Panc1 (cell line): ENCODE measurements around the gene ASCC3. TPM values are rescaled to one million over a fixed set of nuclear protein-coding genes. Genes with fewer than 3 reads are reported as not detected.

ENCODE experiments used
- ATAC-seq: fragments of 200-7000 bp; cut with Tn5 transposase; 2 replicates; pipeline ENCODE4 v1.9.1; 2020; ENCODE audit warnings: mild to moderate bottlenecking, moderate library complexity
- BruUV-seq: library from RNA; stranded (reverse); fragments of 400-500 nt; replicated peaks from 2 replicates; lab custom pipeline; 2021; lab: Mats Ljungman, UMichigan
- CTCF ChIA-PET: fragments of 300-600 bp; sonication (Branson Sonifier 250); formaldehyde crosslinking; loops from one replicate; lab custom pipeline; 2022; ENCODE audit warnings: antibody characterized with exemption; lab: Charles Lee
- POLR2A ChIA-PET: fragments of 300-600 bp; sonication (Branson Sonifier 250); formaldehyde crosslinking; loops from one replicate; lab custom pipeline; 2022; ENCODE audit warnings: antibody characterized with exemption; lab: Charles Lee
- DNase-seq: peaks from one replicate; pipeline ENCODE4 v3.0.0-alpha.2; 2010; ENCODE audit warnings: low read depth, low spot score
- H3K27ac ChIP-seq: 2 replicates; pipeline ENCODE4 v1.5.1; 2011; ENCODE audit warnings: mild to moderate bottlenecking, low read length, inconsistent platforms
- H3K27me3 ChIP-seq: fragments of 200-500 bp; sonication (Bioruptor generic); 2 replicates; pipeline ENCODE4 v1.6.0; 2014; ENCODE audit warnings: low read length, inconsistent platforms; ENCODE audit not compliant: control insufficient read depth, insufficient read depth
- H3K36me3 ChIP-seq: fragments of 200-500 bp; sonication (Bioruptor generic); 2 replicates; pipeline ENCODE4 v1.5.1; 2014; ENCODE audit warnings: inconsistent platforms, mild to moderate bottlenecking, low read length, moderate library complexity; ENCODE audit not compliant: control insufficient read depth, insufficient read depth
- H3K4me1 ChIP-seq: 2 replicates; pipeline ENCODE4 v1.5.1; 2011; ENCODE audit warnings: inconsistent platforms, mild to moderate bottlenecking, low read length, moderate library complexity; ENCODE audit not compliant: control insufficient read depth, insufficient read depth
- H3K4me3 ChIP-seq, 2 experiments: 2 replicates each; pipeline ENCODE4 v1.5.1; 2011 to 2012; ENCODE audit warnings: low read depth in 2 of 2, low read length in 2 of 2, mild to moderate bottlenecking in 2 of 2, inconsistent platforms in 1 of 2, moderate library complexity in 1 of 2
- H3K9me3 ChIP-seq: fragments of 200-500 bp; sonication (Bioruptor generic); 2 replicates; pipeline ENCODE4 v1.5.1; 2014; ENCODE audit warnings: low read depth, mild to moderate bottlenecking, inconsistent platforms, low read length, moderate library complexity; ENCODE audit not compliant: control insufficient read depth, insufficient read depth
- POLR2AphosphoS5 ChIP-seq: IDR thresholded peaks from 2 replicates; pipeline ENCODE4 v1.6.1; 2012; ENCODE audit warnings: mild to moderate bottlenecking, low read depth, low read length, moderate library complexity
- SIN3A ChIP-seq: IDR thresholded peaks from 2 replicates; pipeline ENCODE4 v1.6.1; 2012; ENCODE audit warnings: low read depth, mild to moderate bottlenecking, low read length, moderate library complexity, borderline replicate concordance; ENCODE audit not compliant: insufficient read depth
- TCF7L2 ChIP-seq: IDR thresholded peaks from 2 replicates; pipeline ENCODE4 v1.6.1; 2011; ENCODE audit warnings: mild to moderate bottlenecking, low read depth, low read length, inconsistent platforms
- in situ Hi-C: cut with HindIII; loops from 2 replicates; pipeline ENCODE4 v1.10.0; 2016; ENCODE audit warnings: low sequenced_read_pairs, low pct_unique_long_range_greater_than_20kb
- intact Hi-C: fragments of 100-400 bp; cut with micrococcal nuclease; formaldehyde crosslinking; loops from one replicate; pipeline ENCODE4 v1.10.0; 2022; ENCODE audit not compliant: unreplicated experiment
- total RNA-seq: library from RNA; stranded (reverse); gene quantifications from one replicate; pipeline ENCODE4 v1.2.1, GENCODE V29; 2021; ENCODE audit not compliant: unreplicated experiment
- TF ChIP-seq, protein P1 (sequence below): fragments of 450-650 bp; IDR thresholded peaks from 2 replicates; pipeline ENCODE4 v1.5.1; 2017; ENCODE audit warnings: mild to moderate bottlenecking
- TF ChIP-seq, protein P2 (sequence below), 2 experiments: IDR thresholded peaks; 2 replicates each; pipeline ENCODE4 v1.6.1; 2011 to 2012; ENCODE audit warnings: low read depth in 2 of 2, control low read depth in 1 of 2, low read length in 1 of 2, mild to moderate bottlenecking in 1 of 2, moderate library complexity in 1 of 2; ENCODE audit not compliant: insufficient read depth in 1 of 2

ASCC3 gene
- total RNA-seq, 1 experiment from 2014 or later: 46.9 TPM

- intact Hi-C loops (no loop called here), in situ Hi-C loops (no loop called here)
- no peak for DNase-seq
- ChIA-PET POLR2A (no interaction called here), CTCF (no interaction called here)
- Histone ChIP-seq H3K4me1 (no peaks in the 10 kb centered on the region), H3K27ac (no peak overlapping the region), H3K4me3 (no peak overlapping the region), H3K9me3 (no peaks in the 10 kb centered on the region), H3K36me3 (no peaks in the 10 kb centered on the region), H3K27me3 (no peaks in the 10 kb centered on the region)
- TF ChIP-seq SIN3A (no peak), TCF7L2 (no peak), POLR2AphosphoS5 (no peak)
- TF ChIP-seq, protein P1, sequence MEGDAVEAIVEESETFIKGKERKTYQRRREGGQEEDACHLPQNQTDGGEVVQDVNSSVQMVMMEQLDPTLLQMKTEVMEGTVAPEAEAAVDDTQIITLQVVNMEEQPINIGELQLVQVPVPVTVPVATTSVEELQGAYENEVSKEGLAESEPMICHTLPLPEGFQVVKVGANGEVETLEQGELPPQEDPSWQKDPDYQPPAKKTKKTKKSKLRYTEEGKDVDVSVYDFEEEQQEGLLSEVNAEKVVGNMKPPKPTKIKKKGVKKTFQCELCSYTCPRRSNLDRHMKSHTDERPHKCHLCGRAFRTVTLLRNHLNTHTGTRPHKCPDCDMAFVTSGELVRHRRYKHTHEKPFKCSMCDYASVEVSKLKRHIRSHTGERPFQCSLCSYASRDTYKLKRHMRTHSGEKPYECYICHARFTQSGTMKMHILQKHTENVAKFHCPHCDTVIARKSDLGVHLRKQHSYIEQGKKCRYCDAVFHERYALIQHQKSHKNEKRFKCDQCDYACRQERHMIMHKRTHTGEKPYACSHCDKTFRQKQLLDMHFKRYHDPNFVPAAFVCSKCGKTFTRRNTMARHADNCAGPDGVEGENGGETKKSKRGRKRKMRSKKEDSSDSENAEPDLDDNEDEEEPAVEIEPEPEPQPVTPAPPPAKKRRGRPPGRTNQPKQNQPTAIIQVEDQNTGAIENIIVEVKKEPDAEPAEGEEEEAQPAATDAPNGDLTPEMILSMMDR: no peak
- TF ChIP-seq, protein P2, sequence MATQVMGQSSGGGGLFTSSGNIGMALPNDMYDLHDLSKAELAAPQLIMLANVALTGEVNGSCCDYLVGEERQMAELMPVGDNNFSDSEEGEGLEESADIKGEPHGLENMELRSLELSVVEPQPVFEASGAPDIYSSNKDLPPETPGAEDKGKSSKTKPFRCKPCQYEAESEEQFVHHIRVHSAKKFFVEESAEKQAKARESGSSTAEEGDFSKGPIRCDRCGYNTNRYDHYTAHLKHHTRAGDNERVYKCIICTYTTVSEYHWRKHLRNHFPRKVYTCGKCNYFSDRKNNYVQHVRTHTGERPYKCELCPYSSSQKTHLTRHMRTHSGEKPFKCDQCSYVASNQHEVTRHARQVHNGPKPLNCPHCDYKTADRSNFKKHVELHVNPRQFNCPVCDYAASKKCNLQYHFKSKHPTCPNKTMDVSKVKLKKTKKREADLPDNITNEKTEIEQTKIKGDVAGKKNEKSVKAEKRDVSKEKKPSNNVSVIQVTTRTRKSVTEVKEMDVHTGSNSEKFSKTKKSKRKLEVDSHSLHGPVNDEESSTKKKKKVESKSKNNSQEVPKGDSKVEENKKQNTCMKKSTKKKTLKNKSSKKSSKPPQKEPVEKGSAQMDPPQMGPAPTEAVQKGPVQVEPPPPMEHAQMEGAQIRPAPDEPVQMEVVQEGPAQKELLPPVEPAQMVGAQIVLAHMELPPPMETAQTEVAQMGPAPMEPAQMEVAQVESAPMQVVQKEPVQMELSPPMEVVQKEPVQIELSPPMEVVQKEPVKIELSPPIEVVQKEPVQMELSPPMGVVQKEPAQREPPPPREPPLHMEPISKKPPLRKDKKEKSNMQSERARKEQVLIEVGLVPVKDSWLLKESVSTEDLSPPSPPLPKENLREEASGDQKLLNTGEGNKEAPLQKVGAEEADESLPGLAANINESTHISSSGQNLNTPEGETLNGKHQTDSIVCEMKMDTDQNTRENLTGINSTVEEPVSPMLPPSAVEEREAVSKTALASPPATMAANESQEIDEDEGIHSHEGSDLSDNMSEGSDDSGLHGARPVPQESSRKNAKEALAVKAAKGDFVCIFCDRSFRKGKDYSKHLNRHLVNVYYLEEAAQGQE (IDR thresholded peaks at IDR 0.05; ENCODE audit: insufficient read depth in 1 of 2, low read depth in 2 of 2, low read length in 1 of 2): no peak
- no peak for ATAC-seq
- BruUV-seq: no TSS peak
Observed at GRCh38 chr6:100487638-100488037, 393.5 kb downstream of the ASCC3 start.

DNA sequence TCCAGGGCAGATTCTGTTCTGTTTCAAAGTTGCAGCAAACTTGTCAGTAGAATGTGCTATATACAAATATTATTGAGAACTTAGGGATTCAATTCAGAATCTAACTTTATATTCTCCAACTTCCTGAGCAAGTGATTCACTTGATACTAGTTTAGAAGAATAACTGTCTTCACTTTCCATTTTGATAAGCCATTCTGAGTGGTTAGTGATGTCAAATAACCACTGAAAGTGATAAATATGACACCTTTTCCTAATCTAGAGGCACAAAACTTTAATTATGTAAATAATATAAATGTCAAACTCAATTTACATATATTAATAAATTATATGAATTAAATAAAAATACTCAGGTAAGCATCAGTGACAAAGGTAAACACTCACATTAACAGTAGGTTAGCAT, 395.9 kb downstream of the ASCC3 start:
- Histone ChIP-seq H3K4me1 (no peaks in the 10 kb centered on the region), H3K4me3 (no peak overlapping the region), H3K27me3 (no peaks in the 10 kb centered on the region), H3K36me3 (no peaks in the 10 kb centered on the region), H3K9me3 (no peaks in the 10 kb centered on the region), H3K27ac (no peak overlapping the region)
- no TSS peak for BruUV-seq
- intact Hi-C loops: no loop called here
- in situ Hi-C loops: no loop called here
- TF ChIP-seq, protein P2 (IDR thresholded peaks at IDR 0.05; ENCODE audit: insufficient read depth in 1 of 2, low read depth in 2 of 2, low read length in 1 of 2): no peak
- TF ChIP-seq, protein P1: no peak
- TF ChIP-seq SIN3A (no peak), TCF7L2 (no peak), POLR2AphosphoS5 (no peak)
- DNase-seq (no peak), ATAC-seq (no peak)
- ChIA-PET POLR2A (no interaction called here), CTCF (no interaction called here)
